ENCODE results near the gene KCNQ4.
A peak's percentile ranks its signal among the peaks of the same experiment; 100 is the strongest.

The KCNQ4 gene

DNA sequence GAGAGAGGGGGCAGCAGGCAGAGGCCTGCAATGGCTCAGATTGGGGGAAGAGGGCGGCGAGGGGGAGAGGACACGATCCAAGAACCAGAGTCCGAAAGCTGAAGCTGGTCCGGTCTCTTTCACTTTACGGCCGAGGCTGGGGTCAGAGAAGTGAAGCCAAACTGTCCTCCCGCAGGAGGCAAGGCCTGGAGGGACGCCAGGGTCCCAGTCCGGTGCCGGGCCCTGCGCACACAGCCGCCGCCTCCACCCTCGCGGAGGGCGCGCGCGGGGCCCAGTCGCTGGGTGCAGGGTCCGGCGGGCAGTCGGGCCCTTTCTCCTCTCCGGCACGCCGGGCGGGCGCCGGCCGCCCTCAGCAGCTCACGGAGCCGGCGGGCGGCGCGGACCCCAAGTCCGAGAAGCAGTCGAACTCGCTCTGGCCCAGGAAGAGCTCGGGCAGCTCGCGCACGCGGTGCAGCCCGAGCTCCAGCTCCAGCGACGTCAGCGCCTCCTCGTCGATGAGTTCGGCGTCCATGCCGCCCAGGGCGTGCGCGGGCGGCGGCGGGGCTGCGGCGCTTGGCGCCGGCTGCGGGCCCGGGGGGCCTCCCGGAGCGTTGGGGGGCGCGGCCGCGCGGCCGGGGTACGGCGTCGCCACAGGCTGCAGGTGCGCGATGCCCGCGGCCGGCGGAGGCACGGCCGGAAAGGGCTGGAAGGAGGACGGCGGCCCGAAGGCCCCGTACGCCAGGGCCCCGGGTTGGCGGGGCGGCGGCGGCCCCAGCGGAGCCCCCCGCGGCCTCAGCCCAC is 77.8 kb downstream of the KCNQ4 start:
- no peak for DNase-seq (ENCODE audit: low spot score)

DNA sequence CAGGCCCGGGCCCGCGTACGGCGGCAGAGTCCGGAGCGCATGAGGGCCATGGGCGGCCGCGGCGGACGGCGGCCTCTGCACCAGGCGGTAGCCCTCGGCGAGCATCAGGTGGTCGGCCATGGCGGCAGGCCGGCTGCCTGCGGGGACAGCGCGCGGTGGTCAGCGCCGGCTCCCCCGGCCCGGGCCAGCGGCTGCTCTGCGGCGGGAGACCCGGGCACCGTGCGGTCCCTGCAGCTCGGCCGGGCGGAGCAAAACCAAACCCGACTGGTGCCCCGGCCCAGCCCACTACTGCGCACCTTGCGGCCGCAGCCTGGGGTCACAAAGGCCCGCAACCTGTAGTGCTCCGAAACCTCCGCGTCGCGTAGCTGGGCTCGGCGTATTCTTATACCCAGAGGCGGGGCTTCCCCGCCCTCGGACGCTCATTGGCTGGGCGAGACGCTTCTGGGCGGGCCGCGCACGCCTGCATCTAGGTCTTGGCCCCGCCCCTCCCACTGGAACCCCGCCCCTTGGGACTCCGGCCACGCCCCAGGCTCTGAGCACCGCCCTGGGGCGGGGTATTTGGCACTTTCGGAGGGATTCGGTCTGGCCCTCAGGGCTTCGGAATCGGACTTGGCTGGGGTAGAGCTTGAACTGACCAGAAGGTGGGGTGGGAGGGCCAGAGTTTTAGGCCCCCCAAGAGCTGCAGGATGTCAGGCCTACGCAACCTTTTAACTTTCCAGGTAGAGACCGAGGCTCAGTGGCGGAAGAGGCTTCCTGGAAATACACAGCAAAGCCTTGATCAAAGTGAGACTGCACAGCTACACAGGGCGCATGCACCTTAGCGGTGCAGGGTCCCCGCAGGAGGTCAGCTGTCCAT is 78.6 kb downstream of the KCNQ4 start, which contains the start of gene CITED4:
Gene CITED4, minus strand, starts transcription at position 356 of the 856 bp plus-strand sequence. Its CDS starts 236 bp downstream, at position 120.
- peak; percentile 92 for DNase-seq (ENCODE audit: low spot score)

- no peak for DNase-seq (ENCODE audit: low spot score)
Measured at GRCh38 chr1:40868051-40868723, 84.6 kb downstream of the KCNQ4 start.

GRCh38 chr1:40870135-40870728 is 86.6 kb downstream of the KCNQ4 start:
- DNase-seq (ENCODE audit: low spot score), result no peak

DNA sequence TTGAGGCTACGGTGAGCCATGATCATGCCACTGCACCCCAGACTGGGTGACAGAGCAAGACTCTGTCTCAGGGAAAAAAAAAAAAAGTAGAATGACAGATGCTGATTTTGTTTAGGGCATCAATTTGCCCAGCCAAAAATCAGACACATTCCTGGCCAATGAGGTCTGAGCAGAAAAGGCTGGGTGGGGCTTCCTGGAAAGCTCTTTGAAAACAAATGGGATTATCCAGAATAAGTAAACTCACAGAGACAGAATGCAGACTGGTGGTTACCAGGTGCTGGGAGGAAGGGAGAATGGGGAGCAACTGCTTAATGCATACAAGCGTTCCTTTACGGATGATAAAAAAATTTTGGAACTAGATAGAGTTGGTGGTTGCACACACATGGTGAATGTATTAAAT is 88.7 kb downstream of the KCNQ4 start:
- no peak for DNase-seq (ENCODE audit: low spot score)

DNA sequence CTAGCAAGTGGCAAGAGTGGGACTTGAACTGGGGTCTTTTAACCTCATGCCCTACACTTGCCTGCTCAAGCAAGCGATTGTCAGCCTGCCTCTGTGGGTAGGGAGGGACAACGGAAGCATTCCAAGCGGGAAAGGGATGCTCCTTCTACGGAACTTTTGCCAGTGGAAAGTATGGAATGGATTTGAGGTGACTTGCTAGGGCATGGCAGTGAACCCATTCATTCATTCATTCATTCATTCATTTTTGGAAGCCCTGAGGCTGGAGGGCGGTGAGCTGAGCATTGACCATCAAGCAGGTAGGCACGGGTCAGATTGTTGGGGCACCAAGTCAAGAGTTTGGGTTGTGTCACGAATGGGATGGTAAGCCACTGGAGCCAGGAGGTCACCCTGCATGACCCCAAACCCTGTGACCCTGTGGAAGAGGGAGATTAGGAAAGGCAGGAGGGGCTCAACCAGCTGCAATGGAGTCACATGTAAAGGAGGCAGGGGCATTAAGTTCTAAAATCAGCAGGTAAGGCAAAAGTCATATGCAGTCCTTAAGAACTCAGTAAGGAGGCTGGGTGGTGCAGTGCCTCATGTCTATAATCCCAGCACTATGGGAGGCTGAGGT is 90.4 kb downstream of the KCNQ4 start:
- DNase-seq (ENCODE audit: low spot score), result no peak

- DNase-seq (ENCODE audit: low spot score), result no peak
Measured at GRCh38 chr1:40876436-40876761, 92.8 kb downstream of the KCNQ4 start.

- DNase-seq (ENCODE audit: low spot score), result no peak
Measured at GRCh38 chr1:40876891-40877290, 93.3 kb downstream of the KCNQ4 start.

DNA sequence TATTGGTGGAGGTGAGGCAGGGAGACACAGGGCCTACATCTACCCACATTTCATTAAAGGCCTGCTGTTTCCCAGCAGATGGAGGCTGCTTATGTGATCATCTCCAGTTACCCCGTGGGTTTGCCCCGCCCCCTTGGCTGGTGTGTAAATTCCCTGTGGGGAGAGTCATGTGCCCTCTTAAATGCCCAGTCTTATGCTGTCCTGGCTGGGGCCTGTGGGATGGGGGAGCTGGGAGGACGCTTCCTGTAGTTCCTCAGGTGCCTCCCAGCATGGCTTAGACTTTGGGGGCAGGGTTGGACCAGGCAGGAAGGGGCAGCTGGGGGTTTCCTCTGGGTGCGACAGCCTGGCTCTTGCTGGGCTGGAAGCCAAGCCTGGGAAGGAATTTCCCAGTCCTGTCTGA is 94.1 kb downstream of the KCNQ4 start:
- DNase-seq (ENCODE audit: low spot score), result no peak

GRCh38 chr1:40878906-40879305 is 95.3 kb downstream of the KCNQ4 start:
- DNase-seq (ENCODE audit: low spot score), result no peak

DNA sequence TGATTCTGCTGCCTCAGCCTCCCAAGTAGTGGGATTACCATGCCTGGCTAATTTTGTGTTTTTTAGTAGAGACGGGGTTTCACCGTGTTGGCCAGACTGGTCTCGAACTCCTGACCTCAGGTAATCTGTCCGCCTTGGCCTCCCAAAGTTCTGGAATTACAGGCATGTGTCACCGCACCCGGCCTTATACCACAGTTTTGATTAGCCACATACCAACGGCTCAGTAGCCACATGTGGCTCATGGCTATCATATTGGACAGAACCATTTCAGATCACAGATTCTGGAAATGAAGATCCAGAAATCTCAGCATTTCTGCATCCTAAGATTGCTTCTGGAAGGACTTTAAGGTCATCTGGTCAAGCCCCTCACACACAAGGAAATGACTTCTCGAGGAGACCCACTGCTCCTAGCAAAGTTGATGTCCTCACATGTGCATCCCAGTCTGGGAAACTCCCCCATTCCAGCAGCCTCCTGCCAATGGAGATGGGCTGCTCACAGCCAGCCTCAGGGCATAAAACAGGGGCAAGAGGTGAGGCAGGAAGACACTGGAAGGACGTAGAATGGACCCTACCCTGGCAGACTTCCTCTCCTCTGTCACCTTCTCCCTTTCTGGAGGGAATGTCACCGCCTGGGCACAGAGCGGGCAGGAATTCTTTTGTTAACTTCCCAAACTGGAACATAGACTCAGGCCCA is 96.0 kb downstream of the KCNQ4 start:
- DNase-seq (ENCODE audit: low spot score), result no peak

- no peak for DNase-seq (ENCODE audit: low spot score)
Measured at GRCh38 chr1:40880813-40881549, 97.4 kb downstream of the KCNQ4 start.

- no peak for DNase-seq (ENCODE audit: low spot score)
Measured at GRCh38 chr1:40884055-40884795, 100.6 kb downstream of the KCNQ4 start.

GRCh38 chr1:40886318-40887011 is 102.9 kb downstream of the KCNQ4 start:
- no peak for DNase-seq (ENCODE audit: low spot score)

GRCh38 chr1:40887012-40887378 is 103.4 kb downstream of the KCNQ4 start:
- no peak for DNase-seq (ENCODE audit: low spot score)

GRCh38 chr1:40887652-40888051 is 104.1 kb downstream of the KCNQ4 start:
- DNase-seq (ENCODE audit: low spot score), result no peak

All from putamen (tissue), 1 donor.